ENCODE data around the gene KDM7A.

DNA sequence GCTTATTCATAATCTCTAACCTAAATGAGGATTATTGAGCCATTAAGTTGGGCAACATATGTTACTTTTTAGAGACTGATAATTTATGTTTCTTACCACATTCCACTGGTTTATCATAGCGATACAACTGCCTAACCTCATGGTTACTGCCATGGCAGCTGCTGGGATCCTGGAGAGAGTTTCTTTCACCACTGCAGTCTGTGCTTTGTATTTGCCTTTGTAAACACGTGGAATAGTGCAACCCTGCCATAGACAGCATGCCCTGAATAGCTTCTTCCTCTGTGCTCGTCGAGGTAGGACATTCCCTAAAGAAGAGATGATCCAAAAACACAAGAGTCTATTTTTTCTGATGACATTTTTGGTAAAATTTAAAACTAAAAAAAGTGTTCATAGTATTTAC lies 80.3 kb downstream of the KDM7A start:
- no peak for TF ChIP-seq POLR2A (IDR thresholded peaks at IDR 0.05)
- TF ChIP-seq, protein P1, sequence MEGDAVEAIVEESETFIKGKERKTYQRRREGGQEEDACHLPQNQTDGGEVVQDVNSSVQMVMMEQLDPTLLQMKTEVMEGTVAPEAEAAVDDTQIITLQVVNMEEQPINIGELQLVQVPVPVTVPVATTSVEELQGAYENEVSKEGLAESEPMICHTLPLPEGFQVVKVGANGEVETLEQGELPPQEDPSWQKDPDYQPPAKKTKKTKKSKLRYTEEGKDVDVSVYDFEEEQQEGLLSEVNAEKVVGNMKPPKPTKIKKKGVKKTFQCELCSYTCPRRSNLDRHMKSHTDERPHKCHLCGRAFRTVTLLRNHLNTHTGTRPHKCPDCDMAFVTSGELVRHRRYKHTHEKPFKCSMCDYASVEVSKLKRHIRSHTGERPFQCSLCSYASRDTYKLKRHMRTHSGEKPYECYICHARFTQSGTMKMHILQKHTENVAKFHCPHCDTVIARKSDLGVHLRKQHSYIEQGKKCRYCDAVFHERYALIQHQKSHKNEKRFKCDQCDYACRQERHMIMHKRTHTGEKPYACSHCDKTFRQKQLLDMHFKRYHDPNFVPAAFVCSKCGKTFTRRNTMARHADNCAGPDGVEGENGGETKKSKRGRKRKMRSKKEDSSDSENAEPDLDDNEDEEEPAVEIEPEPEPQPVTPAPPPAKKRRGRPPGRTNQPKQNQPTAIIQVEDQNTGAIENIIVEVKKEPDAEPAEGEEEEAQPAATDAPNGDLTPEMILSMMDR (IDR thresholded peaks at IDR 0.05) = no peak

Data from prostate gland (tissue), 2 donors.